ENCODE results near the gene PCDHGC5. TPM values are rescaled to one million over a fixed set of nuclear protein-coding genes. Genes with fewer than 3 reads are reported as not detected.

The PCDHGC5 gene
- total and polyA plus RNA-seq, 2 donors (not counting 1 experiment from before 2014, with no cell fraction given) = 0.10 to 0.67 TPM

DNA sequence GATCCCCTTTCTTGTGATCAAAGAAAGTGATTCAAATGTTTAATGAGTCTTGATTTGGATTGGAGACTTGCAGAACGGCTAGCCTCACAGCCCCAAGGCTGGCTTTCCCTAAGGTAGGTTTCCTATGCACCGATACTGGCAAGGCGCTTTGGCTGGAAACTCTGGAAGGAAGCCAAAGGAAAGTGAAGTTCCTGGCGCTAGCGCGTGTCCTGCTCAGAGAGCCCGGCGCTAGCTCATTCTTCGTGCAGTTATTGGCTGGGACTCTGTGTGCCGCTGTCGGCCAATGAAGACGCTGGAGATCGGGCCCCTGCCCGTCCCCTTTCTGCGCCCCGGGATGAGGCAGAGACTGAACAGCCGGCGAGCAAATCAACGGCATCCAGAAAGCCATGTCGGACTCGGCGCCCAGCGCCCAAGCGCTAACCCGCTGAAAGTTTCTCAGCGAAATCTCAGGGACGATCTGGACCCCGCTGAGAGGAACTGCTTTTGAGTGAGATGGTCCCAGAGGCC is 13.2 kb upstream of the PCDHGC5 start, which contains the start of gene PCDHGC3:
TSS of gene PCDHGC3 (plus strand) at position 342 of the 507 bp plus-strand sequence. CDS start at position 493, 151 bp downstream.
- intact Hi-C loops (cut with micrococcal nuclease) = loop anchor here (1.0 to 2.0 kb wide), 2 partner anchors 35 to 49 kb away; no protein-coding TSS in a partner anchor
- no peak within 1 kb of the TSS for H3K27ac ChIP-seq (ENCODE audit: low read length in 2 of 2)
- H3K4me1 ChIP-seq (ENCODE audit: control insufficient read depth in 2 of 2, insufficient read depth in 2 of 2, low read length in 2 of 2) = peaks cover 23 to 32% of the 10 kb centered on the region in 2 donors
- H3K9me3 ChIP-seq (ENCODE audit: control extremely low read depth in 1 of 3, control insufficient read depth in 2 of 3, insufficient read depth in 1 of 3, low read length in 2 of 3) = peaks cover 0 to 13% (median 0%) of the 10 kb centered on the region in 3 donors
- H3K4me3 ChIP-seq (ENCODE audit: control extremely low read depth in 1 of 5, extremely low read depth in 1 of 5, insufficient read depth in 1 of 5, low read depth in 2 of 5, low read length in 4 of 5) = peak within 1 kb of the TSS; percentile 35 to 64 (median 49)
- H3K4me2 ChIP-seq (replicated peaks; ENCODE audit: low read depth, low read length, poor library complexity, severe bottlenecking) = peak within 1 kb of the TSS; percentile 76
- no peaks in the 10 kb centered on the region for H4K20me1 ChIP-seq (ENCODE audit: control insufficient read depth, insufficient read depth, low read length, poor library complexity, severe bottlenecking)
- ChIA-PET CTCF (interaction anchor here (0.6 to 5.0 kb wide), 20 partner anchors 9 to 142 kb away, joined by 3 to 65 read pairs (median 6); partner anchors contain the start of genes DIAPH1, PCDHGA10, PCDHGA11 and PCDHGA12), POLR2A (no interaction called here)
- DNase-seq (peak; percentile 65), ATAC-seq (ENCODE audit: low read depth) (peak; percentile 95)
- Mint-ChIP-seq H3K4me3 (peak within 1 kb of the TSS; percentile 95), H3K9me3 (ENCODE audit: insufficient read depth) (no peaks in the 10 kb centered on the region), H3K27me3 (peaks cover 36% of the 10 kb centered on the region), H3K27ac (peak within 1 kb of the TSS; percentile 47), H3K4me1 (peaks cover 29% of the 10 kb centered on the region)
- H3K9ac ChIP-seq (ENCODE audit: low read length) = peak within 1 kb of the TSS; percentile 60
- H3K36me3 ChIP-seq (replicated peaks in 1 of 2; ENCODE audit: control extremely low read depth in 1 of 2, control insufficient read depth in 1 of 2, extremely low read depth in 1 of 2, insufficient read depth in 2 of 2, low read length in 1 of 2) = no peaks in the 10 kb centered on the region
- H3K79me2 ChIP-seq (ENCODE audit: control insufficient read depth, insufficient read depth, low read length) = no peaks in the 10 kb centered on the region
- no peak for TF ChIP-seq EZH2 (IDR thresholded peaks at IDR 0.05; ENCODE audit: borderline replicate concordance, insufficient read depth, low read depth, low read length, poor library complexity, severe bottlenecking)
- TF ChIP-seq, protein P1, sequence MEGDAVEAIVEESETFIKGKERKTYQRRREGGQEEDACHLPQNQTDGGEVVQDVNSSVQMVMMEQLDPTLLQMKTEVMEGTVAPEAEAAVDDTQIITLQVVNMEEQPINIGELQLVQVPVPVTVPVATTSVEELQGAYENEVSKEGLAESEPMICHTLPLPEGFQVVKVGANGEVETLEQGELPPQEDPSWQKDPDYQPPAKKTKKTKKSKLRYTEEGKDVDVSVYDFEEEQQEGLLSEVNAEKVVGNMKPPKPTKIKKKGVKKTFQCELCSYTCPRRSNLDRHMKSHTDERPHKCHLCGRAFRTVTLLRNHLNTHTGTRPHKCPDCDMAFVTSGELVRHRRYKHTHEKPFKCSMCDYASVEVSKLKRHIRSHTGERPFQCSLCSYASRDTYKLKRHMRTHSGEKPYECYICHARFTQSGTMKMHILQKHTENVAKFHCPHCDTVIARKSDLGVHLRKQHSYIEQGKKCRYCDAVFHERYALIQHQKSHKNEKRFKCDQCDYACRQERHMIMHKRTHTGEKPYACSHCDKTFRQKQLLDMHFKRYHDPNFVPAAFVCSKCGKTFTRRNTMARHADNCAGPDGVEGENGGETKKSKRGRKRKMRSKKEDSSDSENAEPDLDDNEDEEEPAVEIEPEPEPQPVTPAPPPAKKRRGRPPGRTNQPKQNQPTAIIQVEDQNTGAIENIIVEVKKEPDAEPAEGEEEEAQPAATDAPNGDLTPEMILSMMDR (IDR thresholded peaks at IDR 0.05) = no peak
- peak within 1 kb of the TSS; percentile 66 for H2AFZ ChIP-seq (ENCODE audit: insufficient read depth, low read depth, low read length, poor library complexity, severe bottlenecking)
- under 1% methylated on average over 28 of the region's 28 CpGs for WGBS (ENCODE audit: insufficient coverage)
- H3K27me3 ChIP-seq (replicated peaks in 1 of 4; ENCODE audit: control extremely low read depth in 1 of 4, control insufficient read depth in 3 of 4, insufficient read depth in 4 of 4, low read length in 3 of 4) = peaks cover 0 to 47% (median 30%) of the 10 kb centered on the region in 4 experiments
